Dermis microvascular lymphatic vessel endothelial cell (primary cell): ENCODE measurements around the gene NBEA. TPM values are rescaled to one million over a fixed set of nuclear protein-coding genes. Genes with fewer than 3 reads are reported as not detected.

Experiments
- DNase-seq, 2 donors: peaks; one replicate each; pipeline versions ENCODE4 v3.0.0 to v3.0.0-alpha.2; 2010; ENCODE audit warnings: low read depth in 2 of 2
- total RNA-seq: library from RNA; depleted of rRNA; stranded (reverse); fragments of >200 nt; gene quantifications from 2 replicates; pipeline ENCODE4 v1.2.1, GENCODE V29; 2014

NBEA gene
- total RNA-seq, 1 donor from 2014 or later, result 0.90 TPM

DNA sequence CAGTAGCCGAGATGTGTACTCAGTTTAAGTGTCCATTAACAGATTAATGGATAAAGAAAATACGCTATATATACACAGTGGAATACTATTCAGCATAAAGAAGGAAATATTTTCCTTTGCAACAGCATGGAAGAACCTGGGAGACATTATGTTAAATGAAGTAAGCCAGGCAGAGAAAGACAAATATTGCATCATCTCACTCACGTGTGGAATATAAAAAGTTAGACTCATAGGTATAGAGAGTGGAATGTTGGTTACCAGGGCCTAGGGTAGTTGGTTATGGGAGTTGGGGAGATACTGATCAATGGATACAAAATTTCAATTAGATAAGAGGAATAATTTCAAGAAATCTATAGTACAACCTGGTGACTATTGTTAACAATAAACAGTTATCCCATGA is 324.3 kb downstream of the NBEA start:
- no peak for DNase-seq

DNA sequence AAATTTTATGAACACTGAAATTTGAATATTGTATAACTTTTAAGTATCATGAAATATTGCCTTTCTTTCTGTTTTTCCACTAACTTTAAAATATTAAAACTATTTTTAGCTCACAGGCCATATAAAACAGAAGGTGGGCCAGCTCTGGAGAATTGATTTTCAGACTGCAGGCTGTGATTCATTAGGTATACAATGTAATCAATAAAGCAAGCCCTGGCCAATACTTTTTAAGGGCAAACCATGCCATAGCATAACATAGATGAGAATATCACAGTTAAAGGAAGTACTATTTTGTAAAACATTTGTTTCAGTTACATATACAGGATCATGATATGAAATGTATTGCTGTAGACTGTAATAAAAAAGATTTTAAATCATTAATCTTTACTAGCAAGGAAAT is 336.8 kb downstream of the NBEA start:
- DNase-seq, result no peak

DNA sequence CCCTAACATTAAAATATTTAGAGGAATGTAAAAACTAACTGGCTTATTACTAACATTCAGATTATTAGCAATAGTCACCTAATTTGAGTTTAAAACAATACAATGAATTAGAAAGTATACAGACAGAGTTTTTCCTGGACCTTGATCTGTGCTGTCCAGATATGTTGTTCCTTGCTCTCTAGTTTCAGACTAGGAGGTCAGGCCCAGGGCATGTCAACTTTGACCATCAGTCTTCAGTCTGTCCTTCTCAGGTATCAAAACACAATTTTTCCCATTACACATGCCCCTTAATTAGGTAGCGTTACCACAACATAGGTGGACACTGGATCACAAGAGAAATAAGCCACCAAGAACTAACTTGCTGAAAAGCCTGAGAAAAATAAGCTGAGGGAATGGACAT is 337.4 kb downstream of the NBEA start:
- no peak for DNase-seq

DNA sequence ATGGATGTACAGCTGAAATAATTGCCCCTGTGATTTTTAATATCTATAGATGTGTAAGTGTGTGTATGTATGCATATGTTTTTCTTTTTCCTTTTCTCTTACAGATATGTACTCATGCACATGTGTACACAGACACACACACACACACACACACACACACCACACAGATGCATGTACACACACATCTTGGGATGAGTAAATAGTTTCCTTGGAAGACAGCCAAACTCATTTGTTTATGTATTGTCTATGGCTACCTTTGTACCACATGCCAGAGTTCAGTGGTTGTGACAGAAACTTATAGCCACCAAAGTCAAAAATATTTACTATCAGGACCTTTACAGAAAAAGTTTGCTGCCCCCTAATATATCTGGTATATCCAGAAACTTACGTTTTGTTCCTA is 341.8 kb downstream of the NBEA start:
- DNase-seq, result peak in 1 of 2 donors; percentile 1

DNA sequence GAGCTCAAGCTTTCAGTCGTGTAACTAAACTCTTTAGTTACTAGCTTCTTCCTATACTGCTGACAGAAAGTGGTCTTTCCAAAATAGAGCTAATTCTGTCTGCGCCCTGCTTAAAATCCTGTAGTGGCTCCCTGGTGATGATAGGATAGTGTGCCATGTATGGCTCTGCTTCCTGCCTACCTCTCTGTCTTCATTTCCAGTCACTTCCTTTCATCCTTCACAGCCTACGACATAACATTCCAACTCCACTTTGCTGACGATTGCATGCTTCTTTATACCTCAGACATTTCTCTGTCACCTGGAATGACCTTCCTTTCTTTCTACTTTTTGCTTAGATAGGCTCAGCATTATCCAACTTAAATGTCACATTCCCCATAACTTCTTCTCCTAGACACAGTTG is 343.6 kb downstream of the NBEA start:
- DNase-seq, result no peak

DNA sequence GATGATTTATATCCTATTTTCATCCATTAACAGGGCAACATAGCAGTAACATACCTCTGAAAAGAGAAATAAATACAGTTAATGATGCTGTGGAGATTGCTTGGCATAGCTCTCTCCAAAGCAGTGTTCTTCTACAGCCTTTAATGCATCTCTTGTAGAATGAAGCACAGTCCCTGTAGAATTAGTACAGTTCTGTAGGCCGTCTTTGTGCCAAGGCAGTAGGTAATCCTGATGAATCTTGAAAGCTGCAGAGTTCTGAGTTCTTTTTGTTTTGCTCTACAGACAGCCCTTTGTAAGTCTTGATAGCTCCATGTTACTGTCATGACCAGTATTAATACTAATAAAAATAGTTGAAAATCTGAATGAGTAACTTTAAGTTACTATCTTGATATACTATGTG is 350.3 kb downstream of the NBEA start:
- no peak for DNase-seq

DNA sequence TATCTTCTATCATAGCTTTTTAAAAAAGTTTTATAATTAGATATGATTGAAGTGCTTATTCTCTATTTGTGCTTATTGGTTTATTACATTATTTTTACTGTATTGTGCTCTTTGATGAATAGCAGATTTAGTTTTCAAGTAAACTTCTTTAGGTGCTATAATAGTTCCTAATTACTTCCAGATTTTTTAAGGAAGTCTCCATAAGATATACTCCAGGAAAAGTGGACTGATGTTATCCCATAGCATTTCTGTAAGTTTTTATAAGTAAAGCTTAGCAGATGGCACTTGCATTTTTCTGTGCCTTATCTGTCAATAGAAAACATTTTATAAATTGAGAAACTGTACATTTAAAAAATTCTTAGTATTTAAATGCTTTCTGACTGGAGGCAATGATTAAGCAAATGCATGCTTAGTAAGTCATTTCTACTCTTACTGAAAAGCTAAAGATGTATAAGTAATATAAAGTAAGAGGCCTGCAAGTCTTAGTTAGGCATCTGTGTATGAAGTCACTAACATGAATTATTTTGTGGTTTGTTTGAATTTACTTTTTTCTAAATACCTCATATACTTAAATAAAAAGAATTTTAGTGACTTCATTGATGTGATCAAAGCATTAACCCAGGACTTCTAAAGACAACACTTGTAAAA is 351.6 kb downstream of the NBEA start:
- no peak for DNase-seq

DNA sequence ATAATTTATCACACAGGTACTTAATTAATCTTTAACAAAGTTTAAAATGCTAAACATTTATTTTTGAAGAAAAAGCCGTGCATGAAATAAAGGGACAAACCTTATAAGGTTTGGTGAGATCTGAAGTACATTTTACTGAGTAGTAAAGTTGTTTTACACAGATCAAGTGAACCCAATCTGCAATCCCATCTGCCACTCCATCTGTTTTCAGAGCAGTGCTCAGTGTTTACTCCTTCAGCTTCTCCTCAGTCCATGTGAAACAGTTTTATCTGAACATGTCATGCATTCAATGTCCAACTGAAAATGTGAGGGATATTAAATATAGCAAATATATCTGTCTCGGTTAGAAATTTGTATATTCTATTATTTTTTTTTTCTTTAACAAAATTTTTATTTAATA is 367.6 kb downstream of the NBEA start:
- DNase-seq, result no peak

DNA sequence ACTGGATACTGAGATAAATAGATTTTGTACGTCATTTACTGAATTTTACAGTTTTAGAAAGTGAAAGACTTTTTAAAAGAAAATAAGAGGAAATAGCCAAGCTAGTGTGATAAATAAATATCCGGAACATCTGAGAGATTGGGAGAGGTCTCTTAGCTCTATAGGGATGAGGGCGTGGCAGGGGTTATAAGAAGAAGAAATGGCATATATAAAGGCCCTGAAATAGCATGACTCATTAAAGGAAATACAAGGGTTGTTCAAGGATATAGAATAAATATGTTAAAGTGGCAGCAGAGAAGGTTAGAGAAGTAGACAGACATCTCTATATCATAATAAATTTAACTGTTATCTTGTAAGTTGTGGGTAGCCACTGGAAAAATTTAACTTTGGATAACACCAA is 390.1 kb downstream of the NBEA start:
- DNase-seq, result no peak

DNA sequence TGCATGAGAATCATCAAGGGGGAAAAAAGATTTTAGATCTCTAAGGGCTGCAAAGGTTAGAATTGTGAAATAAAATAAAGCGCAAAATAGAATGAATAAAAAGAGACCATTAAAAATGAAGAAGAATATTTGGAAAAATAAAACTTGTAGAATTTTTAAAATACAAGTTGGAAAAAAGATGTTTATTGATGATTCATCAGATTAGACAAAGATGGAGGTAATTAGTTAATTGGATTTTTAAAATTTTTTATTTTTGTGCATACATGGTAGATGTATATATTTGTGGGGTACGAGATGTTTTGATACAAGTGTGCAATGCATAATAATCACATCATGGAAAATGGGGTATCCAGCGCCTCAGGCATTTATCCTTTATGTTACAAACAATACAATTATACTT is 391.1 kb downstream of the NBEA start:
- DNase-seq, result no peak

DNA sequence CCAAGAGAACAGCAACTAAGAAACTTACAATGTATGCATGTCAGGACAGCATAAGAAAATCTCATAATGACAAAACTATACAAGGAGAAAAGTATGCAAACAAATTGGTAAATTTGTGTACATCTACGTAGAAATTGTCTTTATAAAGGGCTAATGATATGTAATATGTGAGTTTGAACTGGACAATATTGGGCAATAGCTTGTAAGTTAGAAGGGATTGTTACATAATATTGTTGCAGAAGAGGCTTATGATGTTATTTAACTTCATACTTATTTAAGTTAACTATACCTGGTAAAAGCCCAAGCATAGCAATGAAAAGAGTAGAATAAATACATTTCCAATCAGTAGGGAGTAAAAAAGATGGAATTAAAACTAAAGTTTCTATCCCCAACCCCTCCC is 400.4 kb downstream of the NBEA start:
- no peak for DNase-seq

DNA sequence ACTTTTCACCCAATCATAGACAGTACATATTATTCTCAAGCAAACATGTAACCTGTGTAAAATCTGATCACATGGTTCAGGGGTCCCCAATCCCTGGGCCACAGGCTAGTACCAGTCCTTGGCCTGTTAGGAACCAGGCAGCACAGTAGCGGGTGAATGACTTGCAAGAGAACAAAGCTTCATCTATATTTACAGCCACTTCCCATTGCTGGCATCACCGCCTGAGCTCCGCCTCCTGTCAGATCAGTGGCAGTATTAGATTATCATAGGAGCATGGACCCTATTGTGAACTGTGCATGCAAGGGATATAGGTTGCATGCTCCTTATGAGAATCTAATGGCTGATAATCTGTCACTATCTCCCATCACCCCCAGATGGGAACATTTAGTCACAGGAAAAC is 401.3 kb downstream of the NBEA start:
- no peak for DNase-seq

DNA sequence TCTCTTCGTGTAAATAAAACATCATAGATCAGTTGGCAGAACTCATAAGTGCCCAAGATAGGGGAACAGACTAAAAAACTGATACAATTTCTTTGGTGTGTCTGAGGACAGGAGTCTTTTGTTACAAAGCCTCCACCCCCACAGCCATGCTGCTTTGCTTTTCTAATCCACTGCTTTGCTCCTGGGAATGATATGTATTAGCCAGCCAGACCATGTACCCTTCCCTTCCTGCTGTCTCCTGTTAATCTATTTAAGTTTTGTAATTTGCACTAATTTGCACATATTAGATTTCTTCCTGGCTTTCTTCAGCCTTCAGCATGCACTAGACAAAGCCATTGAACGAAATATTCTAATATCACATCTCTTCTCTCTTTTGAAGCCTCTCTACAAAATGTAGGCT is 403.9 kb downstream of the NBEA start:
- no peak for DNase-seq

DNA sequence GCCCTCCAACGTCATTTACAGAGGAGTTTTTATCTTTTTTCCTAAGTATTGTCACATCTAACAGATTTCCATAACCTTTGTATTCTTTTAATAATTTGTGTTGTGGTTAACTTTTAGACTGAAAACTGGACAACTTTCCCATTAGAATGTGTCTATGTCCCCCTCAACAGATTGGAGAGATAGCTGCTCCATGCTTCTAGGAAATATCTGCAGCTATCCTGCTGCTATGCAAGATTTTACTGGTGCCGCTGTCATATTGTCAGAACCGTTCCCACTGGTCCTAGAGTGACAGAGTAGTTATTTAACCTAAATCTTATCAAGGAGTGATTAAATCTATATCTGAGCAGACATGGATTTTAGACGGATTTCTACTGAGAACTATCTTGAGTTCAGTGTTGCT is 404.4 kb downstream of the NBEA start:
- DNase-seq, result no peak

DNA sequence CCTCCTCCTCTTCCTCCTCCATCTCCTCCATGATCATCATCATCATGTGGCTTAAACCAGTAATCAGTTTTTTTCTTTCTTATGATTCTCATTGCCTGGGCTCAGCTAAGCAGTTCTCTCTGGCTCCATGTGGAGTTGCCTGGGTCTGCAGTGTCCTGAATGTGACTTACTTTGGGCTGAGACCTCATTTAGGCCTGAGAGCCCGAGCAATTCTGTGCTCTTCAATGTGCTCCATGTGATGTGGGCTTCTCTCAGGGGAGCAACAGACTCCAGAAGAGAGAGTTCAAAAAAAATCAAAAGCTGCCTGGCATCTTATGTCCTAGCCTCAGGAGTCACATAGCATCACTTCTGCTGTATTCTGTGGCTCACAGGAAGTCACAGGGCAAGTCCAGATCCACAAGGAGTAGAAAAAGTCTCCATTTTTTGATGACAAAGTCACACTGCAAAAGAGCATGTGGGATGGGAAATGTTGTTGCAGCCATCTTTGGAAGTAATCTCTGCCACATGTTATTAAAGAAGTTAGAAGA is 405.7 kb downstream of the NBEA start:
- no peak for DNase-seq

DNA sequence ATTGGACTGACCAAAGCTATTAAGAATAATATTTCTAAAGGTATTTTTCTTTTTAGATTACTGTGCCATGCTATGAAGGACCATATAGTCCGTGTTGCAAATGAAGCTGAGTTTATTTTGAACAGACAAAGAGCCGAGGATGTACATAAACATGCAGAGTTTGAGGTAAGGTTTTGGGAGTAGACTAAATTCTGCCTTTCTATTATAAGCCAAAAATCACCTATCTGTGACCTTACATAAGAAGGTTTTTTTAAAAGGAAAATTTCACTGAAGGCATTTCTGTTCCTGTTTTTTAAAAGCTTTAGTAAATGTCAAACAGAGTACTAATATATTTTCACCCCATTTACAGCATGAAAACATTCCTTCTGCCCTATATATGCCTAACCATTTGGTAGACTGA is 407.0 kb downstream of the NBEA start:
- DNase-seq, result no peak

DNA sequence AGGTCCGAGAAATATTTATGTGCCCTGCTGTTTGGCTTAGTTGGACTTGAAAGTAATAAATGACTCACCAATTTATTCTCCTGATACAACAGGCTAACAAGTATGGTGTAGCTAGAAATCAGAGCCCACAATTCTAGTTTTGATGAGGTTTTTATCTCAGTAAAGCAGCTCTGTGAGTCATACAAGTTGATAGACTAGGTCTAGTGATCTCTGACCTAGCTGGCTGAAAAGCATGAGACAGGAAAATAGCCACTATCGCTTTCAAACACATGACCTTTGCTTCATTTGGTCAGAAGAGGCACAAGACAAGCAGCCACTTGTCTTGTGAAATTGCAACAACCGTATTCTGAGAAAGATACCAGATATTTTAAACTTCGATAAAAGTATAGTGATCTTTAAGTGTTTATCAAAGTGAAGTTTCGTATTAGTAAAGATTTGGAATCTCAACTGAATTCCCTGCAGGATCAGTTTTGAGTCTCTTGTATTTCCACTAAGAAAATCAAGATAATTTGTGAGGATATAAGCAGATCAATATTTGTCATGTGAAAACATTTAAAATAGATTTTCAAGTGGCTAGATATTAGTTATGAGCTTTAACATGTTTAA is 407.7 kb downstream of the NBEA start:
- DNase-seq, result peak in 1 of 2 donors; percentile 78

DNA sequence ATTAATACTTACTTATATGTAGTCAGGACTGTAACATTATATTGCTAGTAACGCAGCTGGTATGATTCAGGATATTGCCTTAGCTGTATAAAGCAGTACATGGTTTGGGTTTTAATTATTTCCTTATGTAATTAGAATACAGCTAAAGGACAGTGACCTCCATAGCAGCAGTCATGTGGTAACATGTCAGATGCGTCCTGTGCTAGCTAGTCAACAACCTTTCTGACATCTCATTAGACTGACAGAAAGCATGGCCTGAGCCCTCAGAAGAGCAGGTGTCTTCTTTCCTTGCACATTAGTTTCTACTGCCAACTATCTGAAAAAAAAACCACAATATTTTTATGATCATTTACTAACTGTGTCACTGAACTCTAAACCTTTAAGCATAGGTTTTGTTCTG is 412.2 kb downstream of the NBEA start:
- no peak for DNase-seq

DNA sequence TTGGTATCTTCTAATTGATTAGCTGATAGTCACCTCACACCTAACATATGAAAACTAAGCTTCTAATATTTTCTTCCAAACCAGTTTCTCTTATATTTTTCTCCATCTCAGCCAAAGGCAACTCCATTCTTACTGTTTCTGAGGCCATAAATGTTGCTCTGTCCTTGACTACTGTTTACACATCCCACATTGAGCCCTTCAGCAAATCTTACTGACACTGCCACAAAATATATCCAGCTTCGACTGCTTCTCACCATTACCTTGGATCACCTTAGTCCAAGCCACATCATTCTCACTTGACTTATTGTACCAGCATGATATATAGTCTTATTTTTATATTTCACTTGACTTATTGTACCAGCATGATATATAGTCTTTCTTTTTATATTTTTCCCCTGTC is 412.8 kb downstream of the NBEA start:
- no peak for DNase-seq

DNA sequence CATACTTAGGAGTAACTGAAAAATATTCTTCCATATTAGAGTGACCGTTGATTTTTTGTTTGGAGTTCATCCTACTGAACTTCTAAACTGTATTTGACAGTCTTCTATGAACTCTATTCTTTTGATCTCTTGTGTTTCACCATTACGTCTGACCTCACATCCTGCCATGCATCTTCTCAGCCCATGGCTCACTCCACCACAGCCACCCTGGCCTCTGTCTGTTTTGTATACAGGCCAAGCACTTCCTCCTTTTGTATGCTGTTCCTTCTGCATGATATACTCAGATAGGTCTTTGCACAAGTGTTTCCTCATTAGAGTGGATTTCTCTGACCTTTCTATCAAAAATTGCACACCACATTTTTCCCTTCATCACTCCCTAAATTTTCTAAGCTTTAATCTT is 414.5 kb downstream of the NBEA start:
- DNase-seq, result peak in 1 of 2 donors; percentile 61

DNA sequence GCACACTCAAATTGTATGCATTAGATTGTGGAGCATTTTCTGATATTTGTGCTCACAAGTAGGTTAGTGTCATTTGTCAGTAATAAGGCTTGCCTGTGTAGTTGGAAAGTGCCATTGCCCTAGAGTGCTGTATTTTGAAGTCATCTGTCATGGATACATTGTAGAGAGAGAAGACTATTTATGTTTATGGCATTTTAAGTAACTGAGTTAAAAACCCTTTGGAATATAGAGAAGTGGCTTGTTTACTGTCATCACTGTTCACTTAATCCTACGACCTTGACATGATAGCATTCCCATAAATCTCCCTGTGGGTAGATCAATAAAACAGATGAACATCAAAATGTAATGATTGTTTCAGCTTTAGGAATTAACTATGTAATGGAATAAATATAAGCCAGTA is 423.8 kb downstream of the NBEA start:
- DNase-seq, result no peak

DNA sequence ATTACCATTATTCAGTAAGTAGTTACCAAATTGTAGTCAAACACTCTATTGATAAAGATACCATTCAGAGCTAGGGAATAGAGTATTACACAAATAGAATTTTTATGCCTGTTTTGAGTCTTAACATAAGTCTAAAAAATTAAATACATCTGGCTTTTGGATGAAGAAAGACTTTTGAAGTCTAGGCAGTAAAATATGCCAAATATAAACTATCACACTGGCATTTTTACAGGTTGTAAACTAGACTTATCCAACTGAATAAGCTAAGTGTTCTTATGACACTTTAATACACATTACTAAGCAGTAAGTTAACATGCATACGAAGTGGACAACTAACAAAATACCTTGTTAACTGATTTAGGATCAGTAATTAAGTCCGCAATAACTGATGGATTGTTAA is 425.5 kb downstream of the NBEA start:
- no peak for DNase-seq

DNA sequence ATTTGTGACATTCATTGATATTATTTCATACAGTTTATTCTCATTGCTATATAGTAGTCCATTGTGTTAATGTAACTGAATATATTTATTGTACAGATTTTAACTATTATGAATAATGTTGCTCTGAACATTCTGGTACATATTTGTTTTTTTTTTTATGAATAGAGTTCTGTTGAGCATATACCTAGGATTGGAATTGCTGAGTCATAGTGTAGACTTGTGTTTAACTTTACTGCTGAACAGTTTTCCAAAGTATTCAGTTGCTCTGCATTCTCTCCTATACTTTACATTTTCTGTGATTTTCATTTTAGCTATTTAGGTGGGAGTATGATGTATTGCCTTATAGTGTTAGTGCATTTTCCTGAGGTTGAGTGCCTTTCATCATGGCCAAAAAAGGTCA is 436.9 kb downstream of the NBEA start:
- DNase-seq, result peak in 1 of 2 donors; percentile 6

DNA sequence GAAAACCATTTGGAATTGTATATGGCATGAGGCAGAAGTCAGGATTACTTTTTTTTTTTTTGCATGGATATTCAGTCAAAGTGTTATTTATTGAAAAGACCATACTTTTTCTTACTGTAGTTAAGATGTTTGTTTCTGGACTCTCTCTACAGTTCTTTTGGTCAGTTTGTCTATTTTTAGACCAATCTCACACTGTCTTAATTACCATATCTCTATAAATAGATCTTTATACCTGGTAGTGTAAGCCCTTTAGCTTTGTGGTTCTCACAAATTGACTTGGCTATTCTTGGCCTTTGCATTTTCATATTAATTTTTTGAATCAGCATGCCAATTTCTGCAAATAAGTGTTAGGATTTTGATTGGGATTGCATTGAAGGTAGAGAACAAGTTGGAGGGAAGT is 437.6 kb downstream of the NBEA start:
- no peak for DNase-seq
